ENCODE measurements around the gene SLC25A24.
"Not testable (repeated sequence)": the region's sequence is repeated elsewhere in the genome, so short reads cannot be mapped to it uniquely, and the experiment has no call there.

SLC25A24 gene

GRCh38 chr1:108141621-108142020 is 58.5 kb downstream of the SLC25A24 start:
- in situ Hi-C loops (cut with MboI; ENCODE audit: low sequenced_read_pairs) = no loop called here

GRCh38 chr1:108140936-108141335 is 59.2 kb downstream of the SLC25A24 start:
- in situ Hi-C loops (cut with MboI; ENCODE audit: low sequenced_read_pairs) = no loop called here

GRCh38 chr1:108140177-108140576 is 60.0 kb downstream of the SLC25A24 start:
- in situ Hi-C loops (cut with MboI; ENCODE audit: low sequenced_read_pairs) = no loop called here

- in situ Hi-C loops (cut with MboI; ENCODE audit: low sequenced_read_pairs) = not testable (repeated sequence)
These were observed 60.6 kb downstream of the SLC25A24 start for GRCh38 chr1:108139555-108139954.

GRCh38 chr1:108133148-108133547 is 67.0 kb downstream of the SLC25A24 start:
- in situ Hi-C loops (cut with MboI; ENCODE audit: low sequenced_read_pairs) = not testable (repeated sequence)

- in situ Hi-C loops (cut with MboI; ENCODE audit: low sequenced_read_pairs) = not testable (repeated sequence)
These were observed 67.8 kb downstream of the SLC25A24 start for GRCh38 chr1:108132367-108132766.

GRCh38 chr1:108131281-108131680 is 68.9 kb downstream of the SLC25A24 start:
- in situ Hi-C loops (cut with MboI; ENCODE audit: low sequenced_read_pairs) = not testable (repeated sequence)

GRCh38 chr1:108130794-108131193 is 69.3 kb downstream of the SLC25A24 start:
- in situ Hi-C loops (cut with MboI; ENCODE audit: low sequenced_read_pairs) = no loop called here

GRCh38 chr1:108129999-108130398 is 70.1 kb downstream of the SLC25A24 start:
- in situ Hi-C loops (cut with MboI; ENCODE audit: low sequenced_read_pairs) = no loop called here

- in situ Hi-C loops (cut with MboI; ENCODE audit: low sequenced_read_pairs) = no loop called here
These were observed 74.6 kb downstream of the SLC25A24 start for GRCh38 chr1:108125312-108126138.

- in situ Hi-C loops (cut with MboI; ENCODE audit: low sequenced_read_pairs) = no loop called here
These were observed 75.4 kb downstream of the SLC25A24 start for GRCh38 chr1:108124622-108125311.

- in situ Hi-C loops (cut with MboI; ENCODE audit: low sequenced_read_pairs) = no loop called here
These were observed 76.1 kb downstream of the SLC25A24 start for GRCh38 chr1:108124023-108124422.

GRCh38 chr1:108121358-108122143 is 78.6 kb downstream of the SLC25A24 start:
- in situ Hi-C loops (cut with MboI; ENCODE audit: low sequenced_read_pairs) = no loop called here

GRCh38 chr1:108120163-108120562 is 80.0 kb downstream of the SLC25A24 start:
- in situ Hi-C loops (cut with MboI; ENCODE audit: low sequenced_read_pairs) = no loop called here

GRCh38 chr1:108119500-108119899 is 80.6 kb downstream of the SLC25A24 start:
- in situ Hi-C loops (cut with MboI; ENCODE audit: low sequenced_read_pairs) = loop anchor here (10.0 kb wide), 1 partner anchor 345 kb away; no protein-coding TSS in a partner anchor

- in situ Hi-C loops (cut with MboI; ENCODE audit: low sequenced_read_pairs) = loop anchor here (10.0 kb wide), 1 partner anchor 343 kb away; no protein-coding TSS in a partner anchor
These were observed 81.9 kb downstream of the SLC25A24 start for GRCh38 chr1:108117945-108118902.

- in situ Hi-C loops (cut with MboI; ENCODE audit: low sequenced_read_pairs) = loop anchor here (10.0 kb wide), 1 partner anchor 342 kb away; no protein-coding TSS in a partner anchor
These were observed 82.9 kb downstream of the SLC25A24 start for GRCh38 chr1:108117237-108117636.

- in situ Hi-C loops (cut with MboI; ENCODE audit: low sequenced_read_pairs) = loop anchor here (10.0 kb wide), 1 partner anchor 339 kb away; no protein-coding TSS in a partner anchor
These were observed 86.0 kb downstream of the SLC25A24 start for GRCh38 chr1:108114033-108114599.

- in situ Hi-C loops (cut with MboI; ENCODE audit: low sequenced_read_pairs) = loop anchor here (10.0 kb wide), 1 partner anchor 339 kb away; no protein-coding TSS in a partner anchor
These were observed 86.6 kb downstream of the SLC25A24 start for GRCh38 chr1:108113496-108113895.

All from HL-60/S4 treated with retinoic acid at 250 ng/mL for 4 days and 3 days (cell line).